22Rv1 (cell line): ENCODE results near the gene KRTAP10-4.

Experiments used
- ZFX ChIP-seq: fragments of 450-650 bp; IDR thresholded peaks from 2 replicates; pipeline ENCODE4 v1.6.1; 2017; ENCODE audit warnings: antibody characterized with exemption, borderline replicate concordance
- TF ChIP-seq, protein P1 (sequence below): fragments of 450-650 bp; IDR thresholded peaks from 2 replicates; pipeline ENCODE4 v1.5.1; 2017; ENCODE audit warnings: mild to moderate bottlenecking

DNA sequence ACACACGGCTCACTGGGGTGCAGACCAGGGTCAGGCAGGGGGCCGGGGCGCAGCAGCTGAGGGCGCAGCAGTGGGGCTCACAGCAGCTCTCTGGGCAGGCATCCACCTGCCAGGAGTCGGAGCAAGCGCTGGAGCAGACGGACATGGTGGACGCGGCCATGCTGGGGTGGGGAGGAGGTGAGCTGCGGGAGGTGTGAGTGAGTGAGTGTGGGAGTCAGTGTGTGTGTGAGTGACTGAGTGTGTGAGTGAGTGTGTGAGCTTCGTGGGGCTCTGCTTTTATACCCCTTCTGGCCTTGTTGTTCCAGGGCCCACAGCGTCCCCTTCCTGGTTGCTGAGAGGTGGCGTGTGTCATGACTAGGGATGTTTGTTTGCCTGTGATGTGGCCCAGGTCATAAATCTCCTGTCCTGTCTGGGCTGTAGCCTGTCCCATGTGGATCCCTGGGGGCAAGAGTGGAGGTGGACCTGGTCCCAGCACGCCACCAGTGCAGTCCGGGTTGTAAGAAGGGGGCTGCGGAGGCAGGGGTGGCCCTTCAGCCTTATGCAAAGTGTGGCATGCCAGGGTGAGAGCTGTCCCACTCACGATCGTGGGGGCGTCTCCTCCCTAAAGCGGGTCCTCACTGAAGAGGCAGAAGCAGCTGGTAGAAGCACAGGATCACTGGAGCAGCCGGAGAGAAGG is 33.4 kb upstream of the KRTAP10-4 start, which contains the start of gene KRTAP10-1:
- TF ChIP-seq, protein P1, sequence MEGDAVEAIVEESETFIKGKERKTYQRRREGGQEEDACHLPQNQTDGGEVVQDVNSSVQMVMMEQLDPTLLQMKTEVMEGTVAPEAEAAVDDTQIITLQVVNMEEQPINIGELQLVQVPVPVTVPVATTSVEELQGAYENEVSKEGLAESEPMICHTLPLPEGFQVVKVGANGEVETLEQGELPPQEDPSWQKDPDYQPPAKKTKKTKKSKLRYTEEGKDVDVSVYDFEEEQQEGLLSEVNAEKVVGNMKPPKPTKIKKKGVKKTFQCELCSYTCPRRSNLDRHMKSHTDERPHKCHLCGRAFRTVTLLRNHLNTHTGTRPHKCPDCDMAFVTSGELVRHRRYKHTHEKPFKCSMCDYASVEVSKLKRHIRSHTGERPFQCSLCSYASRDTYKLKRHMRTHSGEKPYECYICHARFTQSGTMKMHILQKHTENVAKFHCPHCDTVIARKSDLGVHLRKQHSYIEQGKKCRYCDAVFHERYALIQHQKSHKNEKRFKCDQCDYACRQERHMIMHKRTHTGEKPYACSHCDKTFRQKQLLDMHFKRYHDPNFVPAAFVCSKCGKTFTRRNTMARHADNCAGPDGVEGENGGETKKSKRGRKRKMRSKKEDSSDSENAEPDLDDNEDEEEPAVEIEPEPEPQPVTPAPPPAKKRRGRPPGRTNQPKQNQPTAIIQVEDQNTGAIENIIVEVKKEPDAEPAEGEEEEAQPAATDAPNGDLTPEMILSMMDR, result no peak
- no peak for TF ChIP-seq ZFX
